Uterus (tissue), 2 donors: ENCODE measurements around the gene WSCD2.

Experiments
- CTCF ChIP-seq, 4 experiments: fragments of 200-600 bp in 2 of 4; fragments of 450-650 bp in 2 of 4; sonication (generic) in 2 of 4; IDR thresholded peaks; one replicate each; pipeline ENCODE4 v1.5.1; 2016 to 2019; ENCODE audit warnings: antibody characterized with exemption in 4 of 4, mild to moderate bottlenecking in 2 of 4, moderate library complexity in 1 of 4
- POLR2A ChIP-seq, 2 donors: fragments of 450-650 bp; IDR thresholded peaks; one replicate each; pipeline ENCODE4 v1.6.1; 2016; ENCODE audit warnings: antibody characterized with exemption in 2 of 2, mild to moderate bottlenecking in 1 of 2, moderate library complexity in 1 of 2

- TF ChIP-seq CTCF (IDR thresholded peaks at IDR 0.05): no peak
- TF ChIP-seq POLR2A (IDR thresholded peaks at IDR 0.05): no peak
These were observed 31.8 kb upstream of the WSCD2 start for GRCh38 chr12:108097160-108097911.
